ENCODE data around the gene ABCC5. TPM values are rescaled to one million over a fixed set of nuclear protein-coding genes. Genes with fewer than 3 reads are reported as not detected.

ABCC5 gene
- total and polyA plus RNA-seq, 2 experiments from 2014 or later, result 68.8 to 92.0 TPM

DNA sequence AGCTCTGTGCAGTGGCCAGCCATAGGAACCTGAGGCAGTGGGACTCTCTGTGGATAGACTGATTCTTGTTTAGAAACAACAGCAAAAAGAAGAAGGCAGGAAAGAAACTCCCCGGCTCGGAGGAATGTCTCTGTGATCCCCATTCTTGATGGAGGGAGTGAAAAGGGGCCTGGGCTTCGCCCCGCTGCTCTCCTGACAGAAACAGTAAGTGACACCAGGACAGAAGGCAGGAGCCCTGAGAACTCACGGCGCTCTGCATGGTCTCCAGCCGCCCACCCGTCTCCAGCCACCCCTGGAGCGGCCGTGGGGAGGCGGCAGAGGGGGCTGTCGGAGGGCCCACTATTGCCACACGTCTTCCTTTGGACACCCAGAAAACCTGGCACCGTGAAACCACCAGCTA is 97.3 kb downstream of the ABCC5 start:
- no peak overlapping the region for H3K4me3 ChIP-seq
- peaks cover 33% of the 10 kb centered on the region for H3K36me3 ChIP-seq
- DNase-seq (ENCODE audit: low read depth in 1 of 2, low spot score in 1 of 2), result no peak
- H3K27ac ChIP-seq, result no peak overlapping the region
- H3K4me1 ChIP-seq (ENCODE audit: low read depth), result no peaks in the 10 kb centered on the region
- H3K9me3 ChIP-seq (ENCODE audit: low read depth), result no peaks in the 10 kb centered on the region
- TF ChIP-seq, protein P1, sequence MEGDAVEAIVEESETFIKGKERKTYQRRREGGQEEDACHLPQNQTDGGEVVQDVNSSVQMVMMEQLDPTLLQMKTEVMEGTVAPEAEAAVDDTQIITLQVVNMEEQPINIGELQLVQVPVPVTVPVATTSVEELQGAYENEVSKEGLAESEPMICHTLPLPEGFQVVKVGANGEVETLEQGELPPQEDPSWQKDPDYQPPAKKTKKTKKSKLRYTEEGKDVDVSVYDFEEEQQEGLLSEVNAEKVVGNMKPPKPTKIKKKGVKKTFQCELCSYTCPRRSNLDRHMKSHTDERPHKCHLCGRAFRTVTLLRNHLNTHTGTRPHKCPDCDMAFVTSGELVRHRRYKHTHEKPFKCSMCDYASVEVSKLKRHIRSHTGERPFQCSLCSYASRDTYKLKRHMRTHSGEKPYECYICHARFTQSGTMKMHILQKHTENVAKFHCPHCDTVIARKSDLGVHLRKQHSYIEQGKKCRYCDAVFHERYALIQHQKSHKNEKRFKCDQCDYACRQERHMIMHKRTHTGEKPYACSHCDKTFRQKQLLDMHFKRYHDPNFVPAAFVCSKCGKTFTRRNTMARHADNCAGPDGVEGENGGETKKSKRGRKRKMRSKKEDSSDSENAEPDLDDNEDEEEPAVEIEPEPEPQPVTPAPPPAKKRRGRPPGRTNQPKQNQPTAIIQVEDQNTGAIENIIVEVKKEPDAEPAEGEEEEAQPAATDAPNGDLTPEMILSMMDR (IDR thresholded peaks at IDR 0.05; ENCODE audit: low read depth, low read length), result no peak
- no peaks in the 10 kb centered on the region for H3K27me3 ChIP-seq

GRCh38 chr3:183918178-183918577 is 99.5 kb downstream of the ABCC5 start:
- Histone ChIP-seq H3K27ac (no peak overlapping the region), H3K27me3 (no peaks in the 10 kb centered on the region), H3K36me3 (peaks cover 15% of the 10 kb centered on the region), H3K4me1 (ENCODE audit: low read depth) (no peaks in the 10 kb centered on the region), H3K9me3 (ENCODE audit: low read depth) (no peaks in the 10 kb centered on the region), H3K4me3 (no peak overlapping the region)
- TF ChIP-seq, protein P1 (IDR thresholded peaks at IDR 0.05; ENCODE audit: low read depth, low read length), result no peak
- no peak for DNase-seq (ENCODE audit: low read depth in 1 of 2, low spot score in 1 of 2)

- no peak for DNase-seq (ENCODE audit: low read depth in 1 of 2, low spot score in 1 of 2)
- H3K4me1 ChIP-seq (ENCODE audit: low read depth), result no peaks in the 10 kb centered on the region
- H3K4me3 ChIP-seq, result no peak overlapping the region
- H3K27me3 ChIP-seq, result no peaks in the 10 kb centered on the region
- H3K9me3 ChIP-seq (ENCODE audit: low read depth), result no peaks in the 10 kb centered on the region
- TF ChIP-seq, protein P1 (IDR thresholded peaks at IDR 0.05; ENCODE audit: low read depth, low read length), result no peak
- no peak overlapping the region for H3K27ac ChIP-seq
- H3K36me3 ChIP-seq, result peaks cover 13% of the 10 kb centered on the region
These were observed 99.9 kb downstream of the ABCC5 start for GRCh38 chr3:183917776-183918175.

DNA sequence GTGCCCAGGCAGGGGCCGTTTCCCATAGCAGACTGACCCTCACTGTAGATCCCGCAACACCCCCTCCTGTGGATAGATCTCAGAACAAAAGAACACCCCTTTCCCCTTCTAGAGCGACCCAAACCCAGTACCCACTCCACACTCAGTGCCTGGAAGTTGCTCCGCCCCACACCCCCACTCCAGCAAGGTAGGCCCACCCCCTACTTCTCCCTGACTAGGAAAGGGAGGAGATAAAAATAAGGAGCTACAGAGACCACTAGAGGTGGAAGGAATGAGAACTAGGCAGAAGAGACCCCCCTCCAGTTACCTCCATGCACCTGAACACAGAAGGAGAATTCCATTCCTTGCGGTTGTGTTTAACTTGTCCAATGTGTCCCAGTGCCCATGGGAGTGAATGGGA is 102.8 kb downstream of the ABCC5 start:
- no peaks in the 10 kb centered on the region for H3K27me3 ChIP-seq

DNA sequence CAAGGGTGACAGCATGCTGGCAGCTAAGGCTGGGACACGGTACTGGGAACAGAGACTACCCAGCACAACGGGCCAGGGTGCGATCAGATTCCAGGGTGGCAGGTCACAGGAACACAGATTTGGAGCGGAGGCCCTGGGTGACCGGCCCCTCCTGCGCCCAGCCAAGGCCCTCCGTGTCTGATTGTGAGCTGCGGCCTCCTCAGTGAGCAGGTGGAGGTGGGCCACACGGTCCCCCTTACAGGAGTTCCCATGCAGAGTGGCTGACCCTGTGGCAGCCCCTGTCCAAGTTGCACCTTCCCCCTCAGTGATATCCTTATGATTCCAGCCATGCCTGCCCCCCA is 104.1 kb downstream of the ABCC5 start:
- Histone ChIP-seq H3K4me3 (no peak overlapping the region), H3K27ac (no peak overlapping the region), H3K4me1 (ENCODE audit: low read depth) (no peaks in the 10 kb centered on the region), H3K9me3 (ENCODE audit: low read depth) (no peaks in the 10 kb centered on the region), H3K27me3 (no peaks in the 10 kb centered on the region), H3K36me3 (no peaks in the 10 kb centered on the region)
- TF ChIP-seq, protein P1 (IDR thresholded peaks at IDR 0.05; ENCODE audit: low read depth, low read length), result no peak
- no peak for DNase-seq (ENCODE audit: low read depth in 1 of 2, low spot score in 1 of 2)

More for the DNA sequence above, 102.8 kb downstream of the ABCC5 start:
- Histone ChIP-seq H3K36me3 (no peaks in the 10 kb centered on the region), H3K9me3 (ENCODE audit: low read depth) (no peaks in the 10 kb centered on the region), H3K27ac (no peak overlapping the region), H3K4me3 (no peak overlapping the region), H3K4me1 (ENCODE audit: low read depth) (no peaks in the 10 kb centered on the region)
- TF ChIP-seq, protein P1 (IDR thresholded peaks at IDR 0.05; ENCODE audit: low read depth, low read length), result no peak
- no peak for DNase-seq (ENCODE audit: low read depth in 1 of 2, low spot score in 1 of 2)

All from cardiac muscle cell (in vitro differentiated cells and primary cell).